HepG2 (cell line): ENCODE measurements around the gene ACAT1. TPM values are rescaled to one million over a fixed set of nuclear protein-coding genes. Genes with fewer than 3 reads are reported as not detected.

Source experiments
- ARID2 ChIP-seq: sonication (generic); formaldehyde crosslinking; IDR thresholded peaks from 2 replicates; pipeline ENCODE4 v1.8.1; 2022; ENCODE audit warnings: mild to moderate bottlenecking, missing genetic modification reagents, borderline replicate concordance
- DMAP1 ChIP-seq: IDR thresholded peaks from 2 replicates; pipeline ENCODE4 v1.6.1; 2016
- GPN1 ChIP-seq: sonication (generic); formaldehyde crosslinking; IDR thresholded peaks from 2 replicates; pipeline ENCODE4 v1.5.1; 2020; ENCODE audit warnings: missing genetic modification reagents, borderline replicate concordance
- IKZF1 ChIP-seq: fragments of 450-650 bp; IDR thresholded peaks from 2 replicates; pipeline ENCODE4 v1.7.1; 2016
- MBNL3 ChIP-seq: fragments of 250-450 bp; sonication (Bioruptor Pico); conservative IDR thresholded peaks from 2 replicates; pipeline ENCODE4 v1.8.0; 2022; ENCODE audit warnings: mild to moderate bottlenecking, inconsistent platforms
- MTF1 ChIP-seq: sonication (generic); formaldehyde crosslinking; IDR thresholded peaks from 2 replicates; pipeline ENCODE4 v1.5.0; 2020; ENCODE audit warnings: missing genetic modification reagents
- NFIB ChIP-seq: sonication (generic); formaldehyde crosslinking; IDR thresholded peaks from 2 replicates; pipeline ENCODE4 v1.9.0; 2021; ENCODE audit warnings: missing genetic modification reagents, mild to moderate bottlenecking, borderline replicate concordance
- PCBP1 ChIP-seq: fragments of 200-400 bp; formaldehyde crosslinking; IDR thresholded peaks from 2 replicates; pipeline ENCODE4 v1.6.1; 2017; ENCODE audit warnings: mild to moderate bottlenecking, low read depth, low read length, borderline replicate concordance
- PLSCR1 ChIP-seq: sonication (generic); formaldehyde crosslinking; IDR thresholded peaks from 2 replicates; pipeline ENCODE4 v1.5.0; 2020; ENCODE audit warnings: missing genetic modification reagents, mild to moderate bottlenecking, borderline replicate concordance
- RFX3 ChIP-seq: IDR thresholded peaks from 2 replicates; pipeline ENCODE4 v1.6.1; 2016; ENCODE audit warnings: missing biosample characterization, missing genetic modification reagents
- SATB2 ChIP-seq: sonication (generic); formaldehyde crosslinking; IDR thresholded peaks from 2 replicates; pipeline ENCODE4 v1.5.0; 2020; ENCODE audit warnings: missing genetic modification reagents
- SMARCE1 ChIP-seq: fragments of 450-650 bp; IDR thresholded peaks from 2 replicates; pipeline ENCODE4 v1.6.1; 2017; ENCODE audit warnings: borderline replicate concordance
- TEAD2 ChIP-seq: sonication (generic); formaldehyde crosslinking; IDR thresholded peaks from 2 replicates; pipeline ENCODE4 v1.9.0; 2021; ENCODE audit warnings: missing genetic modification reagents
- ZFP36L2 ChIP-seq: sonication (generic); formaldehyde crosslinking; IDR thresholded peaks from 2 replicates; pipeline ENCODE4 v1.4.0; 2020; ENCODE audit warnings: missing genetic modification reagents
- ZFP82 ChIP-seq: sonication (generic); formaldehyde crosslinking; IDR thresholded peaks from 2 replicates; pipeline ENCODE4 v1.5.1; 2020; ENCODE audit warnings: mild to moderate bottlenecking, missing genetic modification reagents, borderline replicate concordance
- ZNF292 ChIP-seq: sonication (generic); formaldehyde crosslinking; IDR thresholded peaks from 2 replicates; pipeline ENCODE4 v1.8.1; 2022; ENCODE audit warnings: mild to moderate bottlenecking, low read depth, missing genetic modification reagents, borderline replicate concordance
- ZNF350 ChIP-seq: sonication (generic); formaldehyde crosslinking; IDR thresholded peaks from 2 replicates; pipeline ENCODE4 v1.4.0; 2020; ENCODE audit warnings: mild to moderate bottlenecking, low read depth, missing genetic modification reagents, borderline replicate concordance
- ZNF572 ChIP-seq: sonication (generic); formaldehyde crosslinking; IDR thresholded peaks from 2 replicates; pipeline ENCODE4 v1.5.1; 2020; ENCODE audit warnings: mild to moderate bottlenecking, missing genetic modification reagents
- ZNF652 ChIP-seq: IDR thresholded peaks from 2 replicates; pipeline ENCODE4 v1.6.1; 2016; ENCODE audit warnings: low read depth, borderline replicate concordance
- ZNF777 ChIP-seq: sonication (generic); formaldehyde crosslinking; IDR thresholded peaks from 2 replicates; pipeline ENCODE4 v1.4.0; 2020; ENCODE audit warnings: missing genetic modification reagents
- polyA plus RNA-seq, 8 experiments: library from polyadenylated mRNA; depleted of rRNA in 3 of 8; stranded (reverse) in 7 of 8; unstranded in 1 of 8; fragments of >200 nt; fragmentation: Illumina TruSeq in 4 of 8; extraction: Trizol in 4 of 8; gene quantifications; 2 replicates each; pipeline versions ENCODE4 v1.2.1 to v1.2.3, GENCODE V29; 2011 to 2016; ENCODE audit warnings: low read depth in 4 of 8, missing spikeins in 1 of 8, mixed read lengths in 1 of 8; ENCODE audit not compliant: insufficient read depth in 1 of 8
- total RNA-seq, 5 experiments: library from RNA; depleted of rRNA; stranded (reverse); fragments of >200 nt; fragmentation: Illumina TruSeq; extraction: Trizol; gene quantifications; 2 replicates each; pipeline ENCODE4 v1.2.3, GENCODE V29; 2016; ENCODE audit warnings: low read depth in 1 of 5
- TF ChIP-seq, protein P1 (sequence below): sonication (generic); formaldehyde crosslinking; IDR thresholded peaks from 2 replicates; pipeline ENCODE4 v1.5.1; 2020; ENCODE audit warnings: missing genetic modification reagents, mild to moderate bottlenecking, borderline replicate concordance
- TF ChIP-seq, protein P2 (sequence below): sonication (generic); formaldehyde crosslinking; IDR thresholded peaks from 2 replicates; pipeline ENCODE4 v1.5.0; 2020; ENCODE audit warnings: mild to moderate bottlenecking, missing genetic modification reagents, moderate library complexity
- TF ChIP-seq, protein P3 (sequence below): sonication (generic); formaldehyde crosslinking; IDR thresholded peaks from 2 replicates; pipeline ENCODE4 v1.5.0; 2020; ENCODE audit warnings: mild to moderate bottlenecking, low read depth, missing genetic modification reagents, borderline replicate concordance
- TF ChIP-seq, protein P4 (sequence below): sonication (generic); formaldehyde crosslinking; IDR thresholded peaks from 2 replicates; pipeline ENCODE4 v1.9.0; 2021; ENCODE audit warnings: missing genetic modification reagents, borderline replicate concordance

ACAT1 gene
- total and polyA plus RNA-seq, 2 of the 13 experiments (the other 11 are each of a cell fraction or from before 2014, with no cell fraction given): 103 to 165 TPM

- TF ChIP-seq ZNF292 (peak; percentile 75; the same call in 1 of the 2 replicates), SMARCE1 (no peak), ZNF777 (CRISPR knock-in tag) (no peak), PCBP1 (no peak), ZNF350 (CRISPR knock-in tag) (peak; percentile 41; the same call in 1 of the 2 replicates), ZNF572 (0 out of 2 replicates have a peak, but pooled peaks have one; percentile 60), DMAP1 (CRISPR knock-in tag) (peak; percentile 84), SATB2 (CRISPR knock-in tag) (no peak), ARID2 (CRISPR knock-in tag) (peak; percentile 86), ZFP36L2 (CRISPR knock-in tag) (no peak), TEAD2 (CRISPR knock-in tag) (no peak), MBNL3 (CRISPR knock-in tag) (no peak), ZFP82 (no peak), GPN1 (no peak), PLSCR1 (CRISPR knock-in tag) (no peak), MTF1 (CRISPR knock-in tag) (peak; percentile 15; the same call in 1 of the 2 replicates), NFIB (no peak; the same call in 1 of the 2 replicates), IKZF1 (no peak), RFX3 (no peak), ZNF652 (0 out of 2 replicates have a peak, but pooled peaks have one; percentile 17)
- TF ChIP-seq, protein P1, sequence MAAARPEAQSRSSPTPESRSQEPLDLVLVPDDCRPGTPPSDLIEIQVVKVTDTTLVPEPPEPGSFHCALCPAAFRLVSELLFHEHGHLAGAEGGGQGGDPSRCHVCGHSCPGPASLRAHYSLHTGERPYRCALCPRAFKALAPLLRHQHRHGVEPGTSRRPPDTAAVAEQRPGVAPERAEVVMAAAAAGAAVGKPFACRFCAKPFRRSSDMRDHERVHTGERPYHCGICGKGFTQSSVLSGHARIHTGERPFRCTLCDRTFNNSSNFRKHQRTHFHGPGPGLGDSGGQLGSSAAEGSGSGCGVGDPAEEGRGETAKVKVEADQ (CRISPR knock-in tag): peak; percentile 76
- TF ChIP-seq, protein P2, sequence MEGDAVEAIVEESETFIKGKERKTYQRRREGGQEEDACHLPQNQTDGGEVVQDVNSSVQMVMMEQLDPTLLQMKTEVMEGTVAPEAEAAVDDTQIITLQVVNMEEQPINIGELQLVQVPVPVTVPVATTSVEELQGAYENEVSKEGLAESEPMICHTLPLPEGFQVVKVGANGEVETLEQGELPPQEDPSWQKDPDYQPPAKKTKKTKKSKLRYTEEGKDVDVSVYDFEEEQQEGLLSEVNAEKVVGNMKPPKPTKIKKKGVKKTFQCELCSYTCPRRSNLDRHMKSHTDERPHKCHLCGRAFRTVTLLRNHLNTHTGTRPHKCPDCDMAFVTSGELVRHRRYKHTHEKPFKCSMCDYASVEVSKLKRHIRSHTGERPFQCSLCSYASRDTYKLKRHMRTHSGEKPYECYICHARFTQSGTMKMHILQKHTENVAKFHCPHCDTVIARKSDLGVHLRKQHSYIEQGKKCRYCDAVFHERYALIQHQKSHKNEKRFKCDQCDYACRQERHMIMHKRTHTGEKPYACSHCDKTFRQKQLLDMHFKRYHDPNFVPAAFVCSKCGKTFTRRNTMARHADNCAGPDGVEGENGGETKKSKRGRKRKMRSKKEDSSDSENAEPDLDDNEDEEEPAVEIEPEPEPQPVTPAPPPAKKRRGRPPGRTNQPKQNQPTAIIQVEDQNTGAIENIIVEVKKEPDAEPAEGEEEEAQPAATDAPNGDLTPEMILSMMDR (CRISPR knock-in tag): peak; percentile 45; the same call in 1 of the 2 replicates
- TF ChIP-seq, protein P3, sequence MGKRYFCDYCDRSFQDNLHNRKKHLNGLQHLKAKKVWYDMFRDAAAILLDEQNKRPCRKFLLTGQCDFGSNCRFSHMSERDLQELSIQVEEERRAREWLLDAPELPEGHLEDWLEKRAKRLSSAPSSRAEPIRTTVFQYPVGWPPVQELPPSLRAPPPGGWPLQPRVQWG: no peak
- TF ChIP-seq, protein P4, sequence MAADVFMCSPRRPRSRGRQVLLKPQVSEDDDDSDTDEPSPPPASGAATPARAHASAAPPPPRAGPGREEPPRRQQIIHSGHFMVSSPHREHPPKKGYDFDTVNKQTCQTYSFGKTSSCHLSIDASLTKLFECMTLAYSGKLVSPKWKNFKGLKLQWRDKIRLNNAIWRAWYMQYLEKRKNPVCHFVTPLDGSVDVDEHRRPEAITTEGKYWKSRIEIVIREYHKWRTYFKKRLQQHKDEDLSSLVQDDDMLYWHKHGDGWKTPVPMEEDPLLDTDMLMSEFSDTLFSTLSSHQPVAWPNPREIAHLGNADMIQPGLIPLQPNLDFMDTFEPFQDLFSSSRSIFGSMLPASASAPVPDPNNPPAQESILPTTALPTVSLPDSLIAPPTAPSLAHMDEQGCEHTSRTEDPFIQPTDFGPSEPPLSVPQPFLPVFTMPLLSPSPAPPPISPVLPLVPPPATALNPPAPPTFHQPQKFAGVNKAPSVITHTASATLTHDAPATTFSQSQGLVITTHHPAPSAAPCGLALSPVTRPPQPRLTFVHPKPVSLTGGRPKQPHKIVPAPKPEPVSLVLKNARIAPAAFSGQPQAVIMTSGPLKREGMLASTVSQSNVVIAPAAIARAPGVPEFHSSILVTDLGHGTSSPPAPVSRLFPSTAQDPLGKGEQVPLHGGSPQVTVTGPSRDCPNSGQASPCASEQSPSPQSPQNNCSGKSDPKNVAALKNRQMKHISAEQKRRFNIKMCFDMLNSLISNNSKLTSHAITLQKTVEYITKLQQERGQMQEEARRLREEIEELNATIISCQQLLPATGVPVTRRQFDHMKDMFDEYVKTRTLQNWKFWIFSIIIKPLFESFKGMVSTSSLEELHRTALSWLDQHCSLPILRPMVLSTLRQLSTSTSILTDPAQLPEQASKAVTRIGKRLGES (CRISPR knock-in tag): no peak
Observed at GRCh38 chr11:108121274-108122155, at the start of gene ACAT1 (continued).
